LNCaP clone FGC (cell line): Measurements from ENCODE around the gene DNAJB8.

Source experiments
- DNase-seq: peaks from one replicate; pipeline ENCODE4 v3.0.0-alpha.2; 2011; ENCODE audit warnings: low read depth
- H3K4me3 ChIP-seq: 2 replicates; pipeline ENCODE4 v1.5.1; 2011; ENCODE audit warnings: mild to moderate bottlenecking, low read depth, low read length, control low read depth
- TF ChIP-seq, protein P1 (sequence below): IDR thresholded peaks from 2 replicates; pipeline ENCODE4 v1.5.1; 2012; ENCODE audit warnings: mild to moderate bottlenecking; ENCODE audit not compliant: control insufficient read depth, insufficient read depth; ENCODE audit errors: extremely low read depth

DNAJB8 gene

GRCh38 chr3:128479558-128480086 lies 12.9 kb upstream of the DNAJB8 start:
- no peak for DNase-seq
- H3K4me3 ChIP-seq: no peak overlapping the region
- TF ChIP-seq, protein P1, sequence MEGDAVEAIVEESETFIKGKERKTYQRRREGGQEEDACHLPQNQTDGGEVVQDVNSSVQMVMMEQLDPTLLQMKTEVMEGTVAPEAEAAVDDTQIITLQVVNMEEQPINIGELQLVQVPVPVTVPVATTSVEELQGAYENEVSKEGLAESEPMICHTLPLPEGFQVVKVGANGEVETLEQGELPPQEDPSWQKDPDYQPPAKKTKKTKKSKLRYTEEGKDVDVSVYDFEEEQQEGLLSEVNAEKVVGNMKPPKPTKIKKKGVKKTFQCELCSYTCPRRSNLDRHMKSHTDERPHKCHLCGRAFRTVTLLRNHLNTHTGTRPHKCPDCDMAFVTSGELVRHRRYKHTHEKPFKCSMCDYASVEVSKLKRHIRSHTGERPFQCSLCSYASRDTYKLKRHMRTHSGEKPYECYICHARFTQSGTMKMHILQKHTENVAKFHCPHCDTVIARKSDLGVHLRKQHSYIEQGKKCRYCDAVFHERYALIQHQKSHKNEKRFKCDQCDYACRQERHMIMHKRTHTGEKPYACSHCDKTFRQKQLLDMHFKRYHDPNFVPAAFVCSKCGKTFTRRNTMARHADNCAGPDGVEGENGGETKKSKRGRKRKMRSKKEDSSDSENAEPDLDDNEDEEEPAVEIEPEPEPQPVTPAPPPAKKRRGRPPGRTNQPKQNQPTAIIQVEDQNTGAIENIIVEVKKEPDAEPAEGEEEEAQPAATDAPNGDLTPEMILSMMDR: no peak

DNA sequence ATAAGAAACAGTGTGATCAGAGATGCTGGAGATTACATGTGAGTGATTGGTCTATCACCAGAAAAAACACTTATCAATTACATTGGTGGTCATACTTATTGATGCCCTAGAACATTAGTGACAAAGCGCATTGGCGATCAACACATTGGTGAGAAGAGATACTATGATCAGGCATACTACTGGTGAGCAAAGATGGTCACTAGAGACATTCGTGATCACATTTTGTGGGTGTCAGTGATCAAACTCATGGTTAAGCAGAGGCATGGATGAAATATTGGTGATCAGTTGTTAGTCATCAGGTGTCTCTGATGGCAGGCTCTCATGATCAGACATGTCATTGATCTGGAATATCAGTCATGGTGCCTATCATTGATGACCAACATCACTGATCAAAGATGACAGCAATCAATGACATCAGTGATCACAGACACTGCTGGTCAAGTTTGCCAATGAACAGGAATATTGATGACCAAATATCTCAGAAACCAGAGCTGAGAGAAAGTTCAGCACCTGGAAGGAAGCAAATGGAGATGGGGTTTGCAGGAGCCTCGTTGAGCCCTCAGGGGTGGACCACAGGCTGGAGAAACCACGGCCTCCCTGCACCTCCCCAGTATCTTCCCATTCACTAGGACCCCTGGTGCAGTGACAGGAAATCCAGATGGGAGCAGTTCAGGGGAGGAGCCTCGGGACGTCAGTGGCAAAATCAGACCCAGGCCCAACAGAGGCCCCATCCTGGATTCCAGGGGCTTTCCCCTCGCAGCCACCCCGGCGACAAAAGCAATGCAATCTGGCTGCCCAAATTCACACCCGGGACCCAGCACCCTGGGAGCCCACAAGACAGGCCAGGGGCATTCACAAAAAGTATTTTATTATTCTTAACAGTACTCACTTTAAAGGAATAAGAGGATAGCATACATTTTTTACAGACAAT lies 12.2 kb upstream of the DNAJB8 start:
- DNase-seq: no peak
- TF ChIP-seq, protein P1: no peak
- H3K4me3 ChIP-seq: no peak overlapping the region

DNA sequence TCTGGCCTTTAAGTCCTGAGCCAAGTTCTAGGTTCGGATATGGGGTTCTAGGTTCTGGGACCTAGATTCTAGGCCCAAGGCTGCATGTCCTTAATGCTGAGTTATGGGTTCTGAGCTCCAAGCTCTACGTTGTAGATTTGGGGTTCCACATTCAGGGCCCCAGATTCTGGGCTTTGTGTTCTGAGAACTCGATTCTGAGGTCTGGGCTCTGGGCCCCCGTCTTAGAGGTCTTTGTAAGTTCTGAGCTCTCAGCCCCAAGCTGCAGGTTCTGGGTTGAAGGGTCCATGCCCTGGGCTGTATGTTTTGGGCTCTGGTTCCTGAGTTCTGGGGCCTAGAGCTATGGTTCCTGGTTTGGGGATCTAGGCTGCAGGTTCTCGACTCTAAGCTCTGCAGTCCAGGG lies 10.0 kb upstream of the DNAJB8 start:
- TF ChIP-seq, protein P1: no peak
- no peak for DNase-seq
- H3K4me3 ChIP-seq: no peak overlapping the region

- no peak for DNase-seq
- TF ChIP-seq, protein P1: no peak
- H3K4me3 ChIP-seq: no peak overlapping the region
These were observed 8.7 kb upstream of the DNAJB8 start for GRCh38 chr3:128475355-128475754.

- no peak for DNase-seq
- H3K4me3 ChIP-seq: no peak overlapping the region
- TF ChIP-seq, protein P1: no peak
These were observed 7.0 kb upstream of the DNAJB8 start for GRCh38 chr3:128473737-128474136.

DNA sequence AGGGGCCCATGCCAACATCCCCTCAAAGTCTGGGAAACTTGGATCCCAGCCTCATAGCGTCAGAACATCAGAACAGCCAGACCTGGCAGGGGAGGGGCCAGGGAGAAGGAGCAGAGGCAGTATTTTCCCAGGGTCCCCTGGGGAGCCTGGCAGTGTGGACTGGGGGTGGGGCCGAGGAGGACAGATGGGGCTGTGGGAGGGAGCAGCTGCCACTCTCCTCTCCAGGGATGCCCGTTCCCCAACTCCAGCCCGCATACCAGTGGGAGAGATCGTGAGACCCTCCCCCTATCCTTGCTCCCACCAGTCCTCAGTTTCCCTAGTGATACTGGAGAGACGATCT lies 6.5 kb upstream of the DNAJB8 start:
- TF ChIP-seq, protein P1: no peak
- H3K4me3 ChIP-seq: no peak overlapping the region
- no peak for DNase-seq
